ENCODE data around the gene CMPK2.
"Not testable (repeated sequence)": the region's sequence is repeated elsewhere in the genome, so short reads cannot be mapped to it uniquely, and the experiment has no call there.

The CMPK2 gene, protein sequence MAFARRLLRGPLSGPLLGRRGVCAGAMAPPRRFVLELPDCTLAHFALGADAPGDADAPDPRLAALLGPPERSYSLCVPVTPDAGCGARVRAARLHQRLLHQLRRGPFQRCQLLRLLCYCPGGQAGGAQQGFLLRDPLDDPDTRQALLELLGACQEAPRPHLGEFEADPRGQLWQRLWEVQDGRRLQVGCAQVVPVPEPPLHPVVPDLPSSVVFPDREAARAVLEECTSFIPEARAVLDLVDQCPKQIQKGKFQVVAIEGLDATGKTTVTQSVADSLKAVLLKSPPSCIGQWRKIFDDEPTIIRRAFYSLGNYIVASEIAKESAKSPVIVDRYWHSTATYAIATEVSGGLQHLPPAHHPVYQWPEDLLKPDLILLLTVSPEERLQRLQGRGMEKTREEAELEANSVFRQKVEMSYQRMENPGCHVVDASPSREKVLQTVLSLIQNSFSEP

DNA sequence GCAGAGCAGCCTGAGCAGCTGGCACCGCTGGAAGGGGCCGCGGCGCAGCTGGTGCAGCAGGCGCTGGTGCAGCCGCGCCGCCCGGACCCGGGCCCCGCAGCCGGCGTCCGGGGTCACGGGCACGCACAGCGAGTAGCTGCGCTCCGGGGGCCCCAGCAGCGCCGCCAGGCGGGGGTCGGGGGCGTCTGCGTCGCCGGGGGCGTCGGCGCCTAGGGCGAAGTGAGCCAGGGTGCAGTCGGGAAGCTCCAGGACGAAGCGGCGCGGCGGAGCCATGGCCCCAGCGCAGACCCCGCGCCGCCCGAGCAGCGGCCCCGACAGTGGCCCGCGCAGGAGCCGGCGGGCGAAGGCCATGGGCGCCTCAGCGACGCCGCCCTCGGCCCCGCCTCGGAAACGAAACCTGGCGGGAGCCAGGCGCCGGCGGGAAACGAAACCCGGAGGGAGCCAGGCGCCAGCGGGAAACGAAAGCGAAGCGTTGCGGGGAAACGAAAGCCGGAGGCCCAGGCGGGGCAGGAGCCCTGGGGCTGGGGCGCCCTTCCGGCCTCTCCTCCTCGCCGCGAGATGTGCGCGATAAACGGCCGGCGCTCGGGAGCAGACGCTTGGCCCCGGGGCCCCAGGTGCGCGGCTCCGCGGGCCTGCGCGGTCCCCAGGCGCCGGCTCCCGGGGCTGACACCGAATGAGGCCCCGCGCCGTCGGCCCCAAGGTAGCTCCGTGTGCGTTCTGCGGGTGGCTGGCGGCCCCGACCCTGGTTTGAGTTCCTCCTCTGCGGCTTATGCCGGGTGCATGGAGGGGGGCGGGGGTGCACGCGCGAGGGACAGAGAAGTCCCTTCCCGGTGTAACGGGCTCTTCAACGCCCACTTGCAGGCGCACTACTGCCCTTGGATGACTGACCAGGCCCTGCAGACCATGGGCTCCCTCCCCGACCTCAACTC lies at the start of gene CMPK2:
Gene CMPK2 (minus strand): TSS at position 562 of the 929 bp plus-strand sequence. CDS start 211 bp downstream, at position 351.
- DNase-seq: peak; percentile 78

DNA sequence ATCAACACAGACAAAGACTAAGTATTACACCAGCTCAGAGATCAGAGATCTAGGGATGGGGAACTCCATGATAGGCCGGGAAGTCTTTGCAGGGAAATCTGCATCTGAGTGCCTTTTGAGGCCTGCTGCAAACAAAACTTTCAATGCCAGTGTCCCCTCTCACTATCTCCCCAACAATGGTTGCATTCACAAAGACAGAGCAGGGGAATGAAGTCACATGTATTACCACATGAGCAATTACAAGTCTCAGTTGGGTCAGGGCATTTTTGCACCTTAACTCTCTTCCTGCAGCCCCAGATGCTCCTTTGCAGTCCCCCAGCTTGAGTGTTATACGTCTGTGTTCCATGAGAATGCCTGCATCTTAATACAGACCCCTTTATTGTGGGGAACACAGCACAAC lies 49.7 kb upstream of the CMPK2 start:
- no peak for DNase-seq

DNA sequence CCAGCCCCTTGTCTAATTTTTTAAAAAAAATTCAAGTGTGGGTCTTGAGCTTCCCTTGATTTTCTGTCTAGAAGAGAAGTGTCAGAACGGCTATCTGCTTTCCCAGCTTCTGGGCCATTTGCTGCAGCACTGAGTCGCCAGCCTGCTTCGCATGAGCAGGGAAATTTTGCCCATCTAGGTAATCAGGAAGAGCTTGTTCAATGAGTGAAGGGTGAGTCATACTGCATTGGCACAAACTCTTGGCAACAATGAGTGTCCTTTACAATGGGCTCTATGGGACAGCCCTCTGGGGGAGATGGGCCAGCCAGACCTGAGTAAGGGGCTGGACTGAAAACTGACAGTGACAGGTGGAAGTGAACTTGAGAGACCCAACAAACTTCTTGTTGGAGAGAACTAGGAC lies 49.1 kb upstream of the CMPK2 start:
- no peak for DNase-seq

DNA sequence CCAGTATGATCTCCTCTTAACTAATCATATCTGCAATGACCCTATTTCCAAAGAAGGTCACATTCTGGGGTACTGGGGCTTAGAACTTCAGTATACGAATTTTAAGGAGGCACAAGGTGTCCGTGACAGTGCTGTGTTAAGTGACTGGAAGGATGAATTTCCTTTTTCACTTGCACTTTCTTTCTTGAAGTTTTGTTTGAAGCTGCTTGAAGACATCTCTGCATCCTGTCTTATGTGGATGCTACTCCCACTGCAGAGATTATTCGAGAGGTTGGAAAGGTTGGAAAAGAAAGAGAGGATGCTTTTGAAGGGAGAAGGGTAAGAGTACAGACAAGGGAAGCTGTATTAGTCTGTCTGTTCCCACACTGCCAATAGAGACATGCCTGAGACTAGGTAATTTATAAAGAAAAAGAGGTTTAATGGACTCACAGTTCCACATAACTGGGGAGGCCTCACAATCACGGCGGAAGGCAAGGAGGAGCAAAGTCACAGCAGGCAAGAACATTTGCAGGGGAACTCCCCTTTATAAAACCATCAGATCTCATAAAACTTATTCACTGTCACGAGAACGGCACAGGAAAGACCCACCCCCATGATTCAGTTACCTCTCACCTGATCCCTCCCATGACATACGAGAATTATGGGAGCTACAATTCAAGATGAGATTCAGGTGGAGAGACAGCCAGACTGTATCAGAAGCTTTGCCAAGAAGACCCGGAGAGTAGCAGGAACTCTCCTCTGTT lies 47.9 kb upstream of the CMPK2 start:
- DNase-seq: no peak

DNA sequence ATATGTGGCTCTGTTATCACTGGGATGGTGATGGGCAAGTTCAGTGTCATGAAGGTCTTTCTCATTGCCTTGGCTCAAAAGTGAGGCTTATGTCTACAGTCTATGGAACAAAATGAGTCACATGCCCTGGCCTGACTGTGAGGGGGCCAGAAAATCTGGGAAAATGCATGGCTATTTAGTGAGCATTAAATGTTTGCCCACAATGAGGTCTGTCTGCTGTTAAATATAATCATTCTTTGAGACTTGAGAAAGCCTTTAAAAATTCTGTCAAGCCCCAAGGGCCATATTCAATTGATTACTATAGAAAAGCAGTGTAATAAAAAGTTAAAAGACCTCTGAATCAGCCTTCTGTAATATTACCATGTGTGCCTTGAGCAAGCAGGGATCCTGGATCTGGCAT lies 46.0 kb upstream of the CMPK2 start:
- DNase-seq: no peak

DNA sequence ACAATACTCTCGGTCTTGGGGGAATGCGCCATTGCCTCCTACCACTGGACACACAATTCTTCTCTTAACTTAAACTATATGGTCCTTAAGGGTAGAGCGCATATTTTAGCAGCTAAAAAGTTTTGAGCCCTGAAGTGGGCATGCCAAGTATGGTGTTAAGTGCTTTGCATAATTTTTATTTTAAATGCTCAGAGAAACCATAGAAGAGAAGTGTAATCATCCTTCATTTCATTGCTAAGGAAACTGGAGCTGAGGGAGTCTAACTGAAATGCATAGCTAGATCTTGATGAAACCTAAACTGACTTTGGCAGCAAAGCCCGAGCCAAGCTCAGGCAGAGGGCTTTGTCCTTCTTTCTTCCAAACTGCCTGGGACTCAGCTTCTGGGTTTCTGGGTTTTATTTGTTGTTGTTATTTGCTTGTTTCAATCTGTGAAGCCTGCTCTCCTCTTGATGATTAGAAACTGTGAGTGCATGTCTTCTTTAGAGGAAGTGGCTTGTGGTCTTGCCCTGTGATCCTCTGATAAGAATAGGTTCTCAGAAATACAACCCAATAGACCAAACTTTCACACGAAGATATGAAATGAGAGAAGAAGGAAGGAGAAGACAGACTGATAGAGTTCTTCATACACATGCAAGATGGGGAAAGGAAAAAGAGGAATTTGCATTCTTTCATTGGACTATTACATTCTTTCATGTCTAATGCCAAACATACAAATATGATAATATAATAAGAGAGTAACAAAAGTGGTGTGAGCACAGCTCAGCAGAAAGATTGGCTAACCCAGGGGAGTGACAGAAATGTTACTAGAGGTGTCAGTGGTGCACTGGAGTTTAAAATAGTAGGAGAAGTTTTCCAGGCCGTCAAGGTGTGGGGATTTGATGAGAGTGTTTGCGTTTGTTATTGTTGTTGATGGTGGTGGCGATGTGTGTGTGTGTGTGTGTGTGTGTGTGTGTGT lies 44.0 kb upstream of the CMPK2 start:
- DNase-seq: no peak

DNA sequence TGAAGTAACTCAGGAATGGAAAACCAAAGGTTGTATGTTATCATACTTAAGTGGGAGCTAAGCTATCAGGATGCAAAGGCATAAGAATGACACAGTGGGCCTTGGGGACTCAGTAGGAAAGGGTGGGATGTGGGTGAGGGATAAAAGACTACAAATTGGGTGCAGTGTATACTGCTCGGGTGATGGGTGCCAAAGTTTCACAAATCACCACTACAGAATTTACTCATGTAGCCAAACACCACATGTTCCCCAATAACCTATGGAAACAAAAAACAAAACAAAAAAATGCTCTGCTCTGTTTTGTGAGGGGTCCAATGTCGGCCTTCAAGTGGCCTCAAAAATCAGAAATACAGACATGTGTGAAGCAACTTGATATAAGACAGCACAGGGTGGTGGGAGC lies 42.6 kb upstream of the CMPK2 start:
- no peak for DNase-seq

DNA sequence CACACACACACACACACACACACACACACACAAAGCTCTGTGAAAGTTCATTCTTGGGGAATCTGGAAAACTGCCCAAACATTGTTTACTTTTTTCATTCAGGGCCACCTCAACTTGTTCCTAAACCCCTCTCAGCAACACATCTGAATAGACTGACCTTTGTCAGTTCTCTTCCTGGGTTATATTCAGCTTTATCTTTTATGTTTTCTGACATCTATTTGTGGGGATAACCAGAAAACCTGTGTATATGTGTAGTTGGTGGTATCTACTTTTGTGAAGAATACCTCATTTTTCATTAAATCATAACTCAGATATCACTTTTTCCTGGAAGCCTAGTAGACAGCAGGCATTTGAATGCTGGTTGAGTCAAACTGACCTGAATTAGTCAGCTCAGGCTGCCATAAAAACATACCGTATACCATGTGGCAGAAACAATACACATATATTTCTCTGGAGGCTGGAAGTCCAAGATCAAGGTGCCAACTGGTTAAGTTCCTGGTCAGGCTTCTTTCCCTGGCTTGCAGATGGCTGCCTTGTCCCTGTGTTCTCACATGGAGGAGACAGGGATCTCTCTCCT lies 40.5 kb upstream of the CMPK2 start:
- peak; percentile 49 for DNase-seq

DNA sequence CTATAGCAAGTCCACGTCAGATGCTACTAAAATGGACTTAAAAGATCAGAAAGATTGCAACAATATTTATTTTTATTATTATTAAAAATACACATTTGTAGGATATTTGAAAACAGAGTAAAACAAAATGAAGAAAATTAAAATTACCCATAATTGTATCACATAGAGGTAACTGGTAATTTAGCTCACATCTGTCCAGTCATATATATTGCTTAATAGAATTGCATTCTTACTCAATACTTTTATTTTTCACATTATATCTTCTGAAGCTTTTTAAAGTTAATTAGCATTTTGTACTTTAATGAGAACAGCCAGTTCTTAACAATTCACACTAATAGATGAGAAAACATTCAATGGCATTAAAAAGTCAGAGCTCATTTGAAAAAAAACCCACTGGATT lies 40.0 kb upstream of the CMPK2 start:
- DNase-seq: no peak

DNA sequence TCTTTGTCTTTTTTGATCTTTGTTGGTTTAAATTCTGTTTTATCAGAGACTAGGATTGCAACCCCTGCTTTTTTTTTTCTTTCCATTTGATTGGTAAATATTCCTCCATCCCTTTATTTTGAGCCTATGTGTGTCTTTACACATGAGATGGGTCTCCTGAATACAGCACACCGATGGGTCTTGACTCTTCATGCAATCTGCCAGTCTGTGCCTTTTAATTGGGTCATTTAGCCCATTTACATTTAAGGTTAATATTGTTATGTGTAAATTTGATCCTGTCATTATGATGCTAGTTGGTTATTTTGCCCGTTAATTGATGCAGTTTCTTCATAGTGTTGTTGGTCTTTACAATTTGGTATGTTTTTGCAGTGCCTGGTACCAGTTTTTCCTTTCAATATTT lies 36.9 kb upstream of the CMPK2 start:
- DNase-seq: not testable (repeated sequence)

DNA sequence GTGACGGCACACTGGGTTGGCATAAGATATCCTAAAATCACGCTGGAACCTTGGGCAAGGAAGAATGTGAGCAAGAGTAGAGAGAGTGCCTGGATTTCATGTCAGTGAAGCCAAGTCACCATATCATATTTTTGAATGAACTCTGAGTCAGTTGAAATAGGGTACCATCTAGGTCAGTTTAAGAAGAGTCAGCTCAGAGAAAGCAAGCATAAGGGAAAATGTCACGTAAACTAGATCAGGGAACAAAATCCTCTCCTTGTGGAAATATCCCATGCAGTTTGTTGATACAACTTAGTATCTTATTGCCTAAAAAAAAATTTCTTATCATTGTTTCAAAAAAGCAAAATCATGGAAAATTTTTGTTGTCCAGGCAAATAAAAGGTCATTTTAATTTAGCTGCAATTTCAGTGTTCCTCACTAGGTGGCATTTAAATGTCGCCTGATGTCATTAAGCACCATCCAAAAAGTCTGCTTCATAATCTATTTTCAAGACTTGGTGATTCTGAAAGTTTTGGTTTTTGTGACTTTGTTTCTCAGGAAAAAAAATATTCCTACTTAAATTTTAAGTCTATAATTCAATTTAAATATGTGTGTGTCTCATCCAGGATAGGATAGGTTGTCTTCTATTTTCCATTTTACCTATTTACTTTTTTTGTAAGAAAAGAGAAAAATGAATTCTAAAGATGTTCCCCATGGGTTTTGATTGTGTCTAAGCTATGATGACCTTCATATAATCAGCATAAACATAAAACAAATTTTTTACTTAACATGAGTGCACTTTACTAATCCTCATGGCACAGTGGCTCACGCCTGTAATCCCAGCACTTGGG lies 31.4 kb upstream of the CMPK2 start:
- DNase-seq: peak; percentile 34

DNA sequence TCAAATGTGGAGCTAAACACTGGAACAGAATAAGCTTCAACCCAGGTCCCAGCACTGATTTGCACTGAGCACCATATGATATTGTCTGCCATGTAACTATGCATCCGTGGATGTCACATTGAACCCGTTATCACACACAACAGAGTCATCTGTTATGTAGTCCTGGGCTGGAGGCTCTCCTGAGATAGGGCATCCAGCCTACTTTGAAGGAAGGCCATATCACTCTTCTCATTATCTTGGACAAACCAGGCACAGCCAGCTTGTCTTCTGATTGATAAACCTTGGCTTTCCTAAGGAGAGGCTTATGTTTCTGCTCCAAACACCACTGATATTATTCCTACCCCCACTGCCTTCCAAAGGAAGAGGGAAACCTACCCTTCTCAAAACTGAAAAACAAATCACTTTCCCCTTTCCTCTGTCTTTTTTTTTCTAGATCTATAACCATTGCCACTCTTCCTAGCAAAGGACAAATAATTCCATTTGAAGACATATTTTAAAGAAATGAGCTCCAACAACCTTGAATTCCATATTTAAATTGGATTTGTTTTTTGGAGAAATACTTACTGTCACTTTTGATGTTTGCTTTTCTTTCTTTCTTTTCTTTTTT lies 28.3 kb upstream of the CMPK2 start:
- no peak for DNase-seq

DNA sequence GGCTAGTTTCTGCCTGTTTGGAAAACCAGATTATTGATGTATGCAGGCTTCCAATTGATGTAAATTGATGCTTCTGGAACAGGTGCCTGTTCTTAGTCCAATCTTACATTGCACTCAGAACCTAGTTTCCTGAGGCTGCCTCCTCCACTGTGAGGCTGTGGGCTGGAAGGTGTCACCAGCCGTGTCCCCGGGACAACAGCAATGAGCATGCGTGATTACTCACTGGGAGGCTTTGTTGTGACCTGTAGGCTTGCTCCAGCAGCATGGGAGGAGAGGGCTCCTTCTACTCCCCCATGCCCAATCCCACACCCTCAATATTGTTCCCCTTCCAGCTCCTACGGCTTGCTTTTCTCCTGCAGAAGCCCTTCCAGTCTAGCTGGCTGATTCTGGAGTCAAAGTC lies 23.0 kb upstream of the CMPK2 start:
- DNase-seq: no peak

DNA sequence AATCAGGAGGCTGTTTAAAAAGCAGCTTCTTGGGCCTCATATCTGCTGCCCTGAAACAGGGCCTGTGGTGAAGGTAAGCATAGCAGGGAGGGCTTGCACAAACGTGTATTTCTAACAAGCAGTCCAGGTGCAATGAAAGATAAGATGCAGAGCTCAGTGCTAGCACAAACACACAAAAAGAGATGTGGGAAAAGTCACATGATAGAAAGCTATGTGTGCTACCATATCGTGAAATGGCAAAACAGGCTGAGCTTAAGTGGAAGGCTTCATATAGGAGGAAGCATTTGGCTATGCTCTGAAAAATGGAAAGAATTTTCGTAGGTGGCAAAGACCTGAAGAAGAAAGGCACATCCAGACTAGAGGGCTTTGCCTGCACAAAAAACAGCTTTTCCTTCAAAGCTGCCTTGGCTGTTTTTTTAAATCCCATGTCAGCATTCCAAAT lies 22.1 kb upstream of the CMPK2 start:
- no peak for DNase-seq

DNA sequence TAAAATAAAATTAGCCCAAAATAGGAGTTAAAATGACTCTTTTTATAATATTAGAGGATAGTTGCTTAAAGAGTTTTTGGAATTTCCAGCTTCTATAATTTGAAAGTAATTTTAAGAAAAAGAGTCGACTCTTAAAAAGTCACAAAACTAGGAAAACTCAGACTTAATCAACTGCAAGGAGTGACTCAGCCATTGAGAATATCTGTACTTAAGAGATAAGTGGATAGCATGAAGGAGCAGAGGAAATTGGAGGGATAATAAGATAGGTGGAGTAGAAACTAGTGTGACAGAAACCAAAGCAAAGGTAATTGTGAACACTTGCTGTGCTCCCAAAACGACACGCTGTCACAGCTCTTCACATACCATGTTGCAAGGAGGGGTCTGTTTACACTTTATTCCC lies 20.3 kb upstream of the CMPK2 start:
- no peak for DNase-seq

DNA sequence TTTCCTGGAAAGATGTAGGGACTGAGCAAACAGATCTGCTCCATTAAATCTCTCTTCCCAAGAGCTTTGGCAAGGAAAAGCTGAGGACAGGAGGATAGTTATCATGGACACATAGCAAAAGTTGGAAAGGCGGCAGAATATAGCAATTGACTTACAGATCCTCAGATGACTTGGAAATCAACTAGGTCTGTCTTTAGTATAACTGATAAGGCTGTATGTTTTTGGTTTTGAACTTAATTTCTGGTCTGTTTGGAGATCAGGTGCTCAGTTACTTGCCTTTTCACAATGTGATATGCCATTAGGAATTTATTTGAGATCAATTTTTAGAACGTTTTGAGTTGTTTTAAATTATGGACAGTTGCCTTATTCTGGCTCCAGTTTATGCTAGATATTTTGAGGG lies 19.8 kb upstream of the CMPK2 start:
- no peak for DNase-seq

DNA sequence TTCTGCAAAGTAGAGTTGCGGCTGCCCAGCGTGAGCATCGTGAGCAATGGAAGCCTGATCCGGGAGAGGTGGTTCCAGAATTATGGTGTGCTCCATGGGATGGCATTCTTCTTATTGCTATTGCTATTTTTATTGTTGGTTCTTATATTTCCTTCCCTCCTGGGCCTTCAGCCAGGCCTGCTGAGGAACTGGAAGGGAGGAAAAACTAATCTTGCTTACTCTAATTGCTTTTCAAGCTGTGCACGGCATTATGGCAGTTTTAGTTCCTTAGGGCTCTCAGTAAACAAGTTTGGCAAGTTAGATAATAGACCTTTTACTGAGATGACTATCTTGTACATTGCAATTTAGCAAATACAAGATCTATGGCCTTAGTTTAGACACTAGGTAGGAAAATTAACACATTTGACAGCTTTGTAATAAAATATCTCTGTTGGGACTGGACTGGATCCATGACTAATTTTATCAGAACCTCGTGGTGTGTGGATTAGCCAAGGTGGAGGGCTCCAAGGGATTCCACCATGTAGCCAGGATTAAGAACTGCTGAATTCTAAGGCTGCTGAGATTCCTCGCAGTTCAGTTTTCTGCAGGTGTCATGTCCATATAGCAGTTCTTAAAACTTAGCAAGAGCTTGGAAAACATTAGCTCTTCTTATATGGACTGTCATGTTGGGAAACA lies 17.9 kb upstream of the CMPK2 start:
- no peak for DNase-seq

DNA sequence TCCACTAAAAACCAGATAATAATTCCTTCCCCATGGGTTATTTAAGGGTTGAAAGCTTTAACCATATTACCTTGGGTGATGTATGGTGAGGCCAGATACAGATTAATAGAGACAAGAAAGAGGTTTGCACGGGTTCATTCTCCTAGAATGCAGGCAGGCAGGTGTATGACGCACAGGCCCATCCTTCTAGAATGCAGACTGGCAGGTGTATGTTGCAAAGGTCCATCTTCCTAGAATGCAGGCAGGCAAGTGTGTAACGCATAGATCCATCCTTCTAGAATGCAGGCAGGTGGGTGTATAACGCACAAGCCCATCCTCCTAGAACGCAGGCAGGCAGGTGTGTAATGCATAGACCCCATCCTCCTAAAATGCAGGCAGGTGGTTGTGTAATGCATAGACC lies 15.8 kb upstream of the CMPK2 start:
- no peak for DNase-seq

DNA sequence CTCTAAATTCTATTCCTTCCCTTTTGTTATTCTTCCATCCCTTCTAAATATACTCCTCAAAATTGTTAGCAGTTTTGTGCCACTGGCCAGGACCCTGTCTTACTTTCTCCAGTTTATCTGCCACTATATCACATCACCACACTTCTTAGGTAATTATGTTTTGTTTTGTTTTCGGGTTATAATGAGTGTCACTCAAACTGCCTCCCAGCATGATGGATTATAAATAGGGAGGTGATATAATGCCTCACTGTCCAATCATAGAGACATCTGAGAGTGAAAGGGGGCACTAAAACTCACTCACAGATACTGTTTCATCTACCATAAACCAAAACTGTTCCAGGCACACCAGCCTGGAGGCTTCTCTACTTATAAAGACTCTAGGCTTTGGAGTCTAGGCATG lies 15.3 kb upstream of the CMPK2 start:
- DNase-seq: no peak

All from NCI-H345 (cell line).